GM12873 (cell line): ENCODE measurements around the gene EIF4E2.

ENCODE experiments used
- CTCF ChIP-seq: IDR thresholded peaks from 2 replicates; pipeline ENCODE4 v1.5.1; 2012; ENCODE audit warnings: low read depth, mild to moderate bottlenecking, moderate library complexity, low read length, control low read depth; ENCODE audit not compliant: insufficient read depth; ENCODE audit errors: missing control alignments

EIF4E2 gene

GRCh38 chr2:232504438-232504837 lies 46.1 kb upstream of the EIF4E2 start:
- TF ChIP-seq CTCF = no peak

DNA sequence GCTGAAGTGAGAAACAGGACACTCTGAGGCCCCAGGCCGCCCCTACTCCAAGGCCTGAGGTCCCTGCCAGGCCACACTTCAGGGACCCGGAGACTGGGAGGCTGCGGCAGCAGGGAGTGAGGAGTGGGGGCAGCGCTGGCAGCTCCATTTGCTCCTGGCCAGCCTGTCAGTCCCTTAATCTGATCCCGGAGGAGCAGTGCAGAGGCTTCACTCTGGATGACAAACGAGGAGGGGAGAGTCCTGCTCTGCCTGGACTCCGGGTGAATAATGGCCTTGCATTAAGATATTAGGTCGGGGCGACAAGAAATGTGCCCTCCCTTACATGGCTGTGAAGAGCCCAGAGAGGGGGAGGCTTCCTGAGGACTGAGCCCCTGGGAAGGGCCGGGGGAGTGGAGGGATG lies 44.6 kb upstream of the EIF4E2 start:
- no peak for TF ChIP-seq CTCF

DNA sequence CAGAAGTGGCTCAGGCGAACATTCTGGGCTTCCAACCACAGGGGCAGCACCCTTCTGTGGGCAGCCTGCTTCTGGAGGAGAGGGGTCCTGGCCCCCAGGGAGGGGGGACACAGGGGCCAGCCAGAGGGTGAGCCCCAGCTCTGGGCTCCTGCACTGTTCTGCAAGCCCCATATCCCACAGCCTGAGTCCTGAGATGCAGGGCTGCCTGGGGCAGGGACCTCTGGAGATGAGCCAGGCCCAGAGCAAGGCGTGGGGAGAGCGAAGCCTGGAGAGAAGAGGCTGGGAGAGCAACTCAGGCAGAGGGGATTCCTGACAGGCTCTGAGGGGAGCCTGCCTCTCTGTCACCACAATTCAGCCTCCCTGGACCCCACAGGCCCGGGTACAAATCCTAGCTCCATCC lies 43.8 kb upstream of the EIF4E2 start:
- no peak for TF ChIP-seq CTCF

DNA sequence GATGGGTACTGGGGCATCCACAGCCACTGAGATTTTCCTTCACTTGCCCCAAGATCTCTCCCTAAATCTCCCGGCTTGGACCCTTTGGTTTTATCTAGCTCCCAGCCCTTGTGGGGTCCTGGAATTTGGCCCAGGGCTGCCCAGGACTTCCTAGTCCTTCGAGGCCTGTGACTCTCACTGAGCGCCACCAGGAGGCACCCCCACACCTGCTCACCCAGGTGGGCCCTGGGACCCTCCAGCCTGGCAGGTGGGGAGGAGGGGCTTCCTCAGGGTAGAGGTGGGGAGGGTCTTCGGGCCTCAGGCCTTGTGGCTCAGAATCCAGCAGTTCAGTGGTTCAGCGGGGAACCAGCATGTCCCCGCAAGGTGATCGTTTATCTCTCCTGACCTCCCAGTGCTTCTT lies 42.2 kb upstream of the EIF4E2 start:
- no peak for TF ChIP-seq CTCF

DNA sequence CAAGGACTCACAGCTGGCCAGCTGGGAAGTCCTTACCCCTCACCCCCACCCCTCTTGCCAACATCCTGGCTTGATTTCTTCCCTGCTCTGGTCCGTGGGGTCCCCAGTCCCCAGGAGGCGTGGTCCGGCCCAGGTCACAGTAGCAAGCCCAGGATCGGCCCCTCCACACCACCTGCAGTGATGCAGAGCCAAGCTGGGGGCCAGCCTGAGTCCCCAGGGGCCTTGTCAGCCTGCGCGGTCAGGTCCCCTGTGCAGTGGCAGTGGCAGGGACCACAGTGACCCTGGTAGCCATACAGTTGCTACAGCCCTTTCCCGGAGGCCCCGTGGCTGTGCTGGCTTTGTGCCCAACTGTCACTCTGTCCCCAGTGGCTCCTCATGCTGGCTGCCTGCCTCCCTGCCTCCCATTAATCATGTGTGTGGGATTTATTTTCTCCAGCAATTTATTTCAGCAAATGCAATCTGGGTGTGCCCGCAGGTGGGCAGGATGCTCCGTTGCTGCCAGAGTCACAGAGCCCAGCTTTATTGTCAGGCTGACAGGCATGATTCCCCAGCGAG lies 39.1 kb upstream of the EIF4E2 start:
- TF ChIP-seq CTCF = no peak

GRCh38 chr2:232512602-232513001 lies 37.9 kb upstream of the EIF4E2 start:
- TF ChIP-seq CTCF = no peak

DNA sequence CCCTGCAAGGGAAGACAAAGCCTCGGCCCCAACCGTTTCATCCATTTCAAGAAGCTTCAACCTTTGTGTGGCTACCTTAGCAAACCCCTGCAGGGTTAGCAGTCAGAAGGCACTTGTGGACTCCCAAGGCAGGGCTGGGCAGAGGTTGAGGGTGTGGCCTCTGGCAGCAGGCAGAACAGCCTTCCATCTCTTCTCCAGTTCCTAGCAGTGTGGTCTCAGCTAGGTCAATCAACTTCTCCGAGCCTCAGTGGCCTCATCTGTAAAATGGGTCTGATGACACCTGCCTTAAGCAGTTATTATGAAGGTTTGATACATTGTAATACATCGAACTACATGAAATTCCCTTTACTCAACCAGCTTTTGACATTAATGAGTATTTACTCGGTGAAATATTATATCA lies 37.1 kb upstream of the EIF4E2 start:
- no peak for TF ChIP-seq CTCF
